Stimulated activated CD8-positive, alpha-beta memory T cell treated with anti-CD3 and anti-CD28 coated beads, Interleukin-7, amount 100 ng/mL, for 24 hours (primary cell): ENCODE measurements around the gene COL5A1.
"Not testable (repeated sequence)": the region's sequence is repeated elsewhere in the genome, so short reads cannot be mapped to it uniquely, and the experiment has no call there.

Experiments
- DNase-seq: peaks from one replicate; pipeline ENCODE4 v3.0.0-alpha.2; 2020; ENCODE audit warnings: low read depth

Gene COL5A1

GRCh38 chr9:134657666-134658377 is 16.2 kb downstream of the COL5A1 start:
- DNase-seq = no peak

DNA sequence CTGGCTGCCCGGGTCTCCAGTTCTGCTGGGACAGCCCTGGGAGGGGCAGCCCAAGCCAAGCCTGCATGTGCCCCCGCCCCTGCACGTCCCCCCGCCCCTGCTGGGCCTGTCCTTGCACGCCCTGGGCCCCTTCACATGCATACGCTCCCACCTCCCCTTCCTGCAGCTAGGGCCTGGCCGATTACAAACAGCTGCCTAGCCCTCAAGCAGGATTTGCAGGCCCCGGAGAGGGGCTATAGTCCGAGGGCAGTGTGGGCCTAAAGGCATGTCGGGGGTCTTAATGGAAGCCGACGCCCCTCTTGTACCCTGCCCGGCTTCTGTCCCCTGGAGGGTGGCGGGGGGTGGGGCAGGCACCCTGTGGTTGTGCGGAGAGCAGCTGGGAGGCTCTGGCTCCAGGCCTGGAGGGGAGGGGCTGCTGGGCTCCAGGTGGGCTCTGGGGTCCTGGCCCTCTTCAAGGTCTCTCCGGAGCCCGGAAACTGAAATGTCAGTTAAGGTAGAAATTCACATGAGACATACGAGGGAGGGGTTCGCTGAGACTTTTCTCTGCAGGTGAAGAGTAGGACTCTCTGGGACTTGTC is 16.9 kb downstream of the COL5A1 start:
- DNase-seq = no peak

- DNase-seq = no peak
Measured at GRCh38 chr9:134659688-134660131, 18.1 kb downstream of the COL5A1 start.

GRCh38 chr9:134660407-134660806 is 18.8 kb downstream of the COL5A1 start:
- no peak for DNase-seq

DNA sequence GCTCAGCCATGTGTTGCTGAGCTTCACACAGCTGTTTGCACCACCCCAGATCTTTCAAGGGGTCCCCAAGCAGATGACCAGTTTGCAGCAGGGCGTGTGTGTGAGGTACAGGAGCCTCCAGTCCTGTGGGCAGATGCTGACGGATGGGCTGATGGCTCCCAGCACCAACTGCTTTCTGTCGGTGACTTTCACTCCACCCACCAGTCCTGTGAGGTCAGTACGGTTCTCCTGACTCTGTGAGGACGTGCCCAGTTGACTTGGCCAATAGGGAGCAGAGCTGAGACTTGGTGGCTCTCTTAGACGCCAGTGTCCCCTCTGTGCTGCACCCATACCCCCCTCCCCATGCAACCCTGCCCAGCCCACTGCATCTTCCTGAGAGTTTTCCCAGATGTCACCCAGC is 19.7 kb downstream of the COL5A1 start:
- DNase-seq = no peak

- DNase-seq = no peak
Measured at GRCh38 chr9:134661791-134662142, 20.2 kb downstream of the COL5A1 start.

DNA sequence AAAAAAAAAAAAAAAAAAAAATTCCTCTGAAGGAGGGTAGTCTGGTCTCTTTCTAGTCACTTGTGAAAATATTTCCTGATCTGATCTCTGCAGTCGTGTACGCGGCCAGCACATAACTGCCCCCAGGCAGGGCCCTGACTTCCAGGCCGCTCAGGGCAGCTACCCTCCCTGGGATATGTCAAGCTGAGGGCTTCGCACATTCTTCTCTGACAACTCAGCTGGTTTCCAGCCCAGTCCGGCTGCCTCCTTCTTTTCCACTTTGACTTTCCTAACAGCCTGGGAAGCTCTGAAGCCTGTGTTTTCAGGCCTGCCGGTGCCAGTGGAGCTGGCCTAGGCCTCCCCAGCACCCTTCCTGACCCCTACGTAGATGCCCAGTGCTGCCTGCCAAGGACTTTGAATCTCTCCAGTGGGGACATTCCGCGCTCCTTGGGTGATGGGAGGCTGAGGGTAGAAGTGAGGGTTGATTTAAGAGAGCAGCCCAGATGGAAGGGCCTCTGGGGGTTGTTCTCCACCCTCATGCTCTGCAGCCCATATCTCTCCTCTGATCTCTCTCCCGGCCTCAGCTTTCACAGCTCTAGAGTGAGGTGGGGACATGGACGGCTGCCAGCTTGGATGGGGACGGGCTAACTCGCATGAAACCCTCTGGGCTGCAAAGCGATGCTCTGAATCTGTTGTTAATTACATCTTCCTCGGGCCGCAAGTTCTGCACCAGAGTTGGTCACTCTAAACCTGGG is 20.7 kb downstream of the COL5A1 start:
- no peak for DNase-seq

DNA sequence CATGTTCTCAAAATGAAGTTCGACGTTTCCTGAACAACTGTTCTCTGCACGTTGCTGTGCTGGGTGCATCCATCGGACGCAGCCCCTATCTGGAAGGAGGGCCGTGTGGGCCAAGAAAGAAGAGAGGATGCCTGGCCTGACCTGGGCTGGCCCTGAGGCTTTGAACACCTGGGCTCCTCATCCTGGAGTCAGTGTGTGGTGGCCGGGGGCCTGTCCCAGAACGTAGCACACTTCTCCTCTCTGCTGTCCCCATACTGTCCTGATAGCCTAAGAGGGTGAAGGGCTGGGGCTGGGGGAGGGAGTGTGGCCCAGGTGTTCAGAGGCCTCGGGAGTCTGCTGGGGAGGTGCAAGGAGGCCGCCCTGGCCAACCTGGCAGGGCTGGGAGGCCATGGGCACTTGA is 21.5 kb downstream of the COL5A1 start:
- no peak for DNase-seq

- DNase-seq = no peak
Measured at GRCh38 chr9:134663753-134664415, 22.3 kb downstream of the COL5A1 start.

- DNase-seq = no peak
Measured at GRCh38 chr9:134664446-134664845, 22.8 kb downstream of the COL5A1 start.

- DNase-seq = no peak
Measured at GRCh38 chr9:134666208-134666607, 24.6 kb downstream of the COL5A1 start.

DNA sequence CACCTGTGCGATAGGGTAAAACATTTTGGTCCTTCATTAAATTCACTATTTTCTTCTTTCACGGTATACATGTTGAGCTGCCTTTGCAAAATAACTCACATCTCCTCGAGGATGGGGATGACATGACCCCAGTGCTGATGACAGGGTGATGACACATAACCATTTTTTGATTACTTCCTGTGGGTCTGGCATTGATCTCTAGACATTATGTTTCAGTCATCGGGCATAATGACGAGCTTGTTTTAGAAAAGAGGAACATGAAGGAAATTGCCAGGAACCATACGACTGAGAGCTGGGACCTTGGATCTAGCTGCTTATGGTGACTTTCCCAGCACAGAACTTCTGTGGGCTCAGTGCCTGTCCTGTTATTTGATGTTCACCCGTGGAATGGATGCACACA is 25.2 kb downstream of the COL5A1 start:
- no peak for DNase-seq

DNA sequence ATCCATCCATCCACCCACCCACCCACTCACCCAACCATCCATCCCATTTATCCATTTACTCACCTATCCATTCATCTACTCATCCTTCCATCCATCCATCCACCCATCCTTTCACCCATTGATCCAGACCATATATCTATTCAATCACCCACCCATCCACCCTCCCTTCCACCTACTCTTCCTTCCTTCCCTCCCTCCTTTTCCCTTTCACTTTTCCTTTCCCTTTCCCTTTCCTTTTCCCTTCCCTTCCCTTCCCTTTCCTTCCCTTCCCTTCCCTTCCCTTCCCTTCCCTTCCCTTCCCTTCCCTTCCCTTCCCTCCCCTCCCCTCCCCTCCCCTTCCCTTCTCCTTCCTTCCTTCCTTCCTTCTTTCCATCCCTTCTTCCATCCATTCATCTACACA is 27.4 kb downstream of the COL5A1 start:
- DNase-seq = not testable (repeated sequence)

DNA sequence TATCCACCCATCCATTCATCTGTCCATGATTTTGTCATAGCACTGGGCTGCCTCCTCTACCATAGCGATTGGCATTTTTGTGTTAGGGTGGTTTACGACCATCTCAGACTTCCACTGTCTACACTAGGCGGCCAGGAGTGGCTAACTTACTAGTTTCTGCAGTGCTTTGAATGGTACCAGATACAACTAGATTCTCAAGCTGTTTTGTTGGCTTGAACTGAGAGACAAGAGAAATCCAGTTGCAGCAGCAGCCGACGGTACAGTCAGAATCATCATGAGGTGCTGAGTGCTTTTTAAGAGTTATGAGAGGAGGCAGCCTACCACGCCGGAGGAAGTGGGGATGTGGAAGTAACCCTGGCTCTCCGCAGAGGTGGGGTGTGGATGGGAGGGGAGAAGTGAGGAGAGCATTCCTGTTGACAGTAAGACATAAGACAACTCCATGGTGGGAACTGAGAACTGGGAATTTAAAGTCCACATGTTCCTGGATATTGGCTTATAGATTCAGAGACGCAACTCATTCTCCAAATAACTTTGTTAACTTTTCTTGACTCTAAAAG is 27.9 kb downstream of the COL5A1 start:
- no peak for DNase-seq

DNA sequence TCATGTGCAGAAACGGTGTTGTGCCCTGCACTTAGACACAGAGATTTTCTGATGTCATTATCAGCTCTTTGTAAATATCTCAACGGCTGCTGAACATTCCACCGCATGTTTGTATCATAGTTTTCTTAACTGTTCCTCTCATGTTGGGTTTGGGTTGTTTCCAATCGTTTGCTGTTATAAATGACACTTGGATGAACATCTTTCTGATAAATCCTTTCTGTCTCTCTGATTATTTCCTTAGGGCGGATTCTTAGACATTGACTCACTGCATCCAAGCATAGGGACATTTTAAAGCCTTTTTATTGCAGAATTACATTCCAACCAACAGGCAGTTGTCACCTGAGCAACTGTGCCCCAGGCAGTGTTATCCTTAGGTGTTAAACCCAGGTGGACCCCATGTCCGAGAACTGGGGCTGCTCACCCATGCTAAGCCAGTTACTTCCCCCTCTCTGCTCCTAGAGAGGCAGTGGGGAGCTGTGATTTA is 28.5 kb downstream of the COL5A1 start:
- no peak for DNase-seq

DNA sequence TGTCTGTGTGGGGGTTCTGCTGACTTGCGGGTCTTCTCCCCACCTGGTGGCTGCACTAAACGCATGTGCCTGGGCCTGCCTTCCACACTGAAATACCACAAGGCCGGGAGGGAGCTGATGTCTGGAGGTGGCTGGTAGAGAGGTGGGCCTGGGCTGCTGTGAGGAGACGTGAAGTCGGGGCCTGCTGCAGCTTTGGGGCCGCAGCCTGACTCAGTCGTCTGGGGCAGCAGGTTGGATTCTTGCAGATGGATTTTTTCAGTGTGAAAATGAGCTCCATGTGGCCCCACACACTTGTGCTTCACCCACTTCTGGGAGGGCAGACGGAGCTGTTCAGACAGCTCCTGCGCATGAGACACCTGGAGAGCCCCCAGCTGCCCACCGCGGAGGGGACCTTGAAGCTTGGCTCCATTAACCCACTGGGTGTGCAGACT is 29.3 kb downstream of the COL5A1 start:
- DNase-seq = no peak

DNA sequence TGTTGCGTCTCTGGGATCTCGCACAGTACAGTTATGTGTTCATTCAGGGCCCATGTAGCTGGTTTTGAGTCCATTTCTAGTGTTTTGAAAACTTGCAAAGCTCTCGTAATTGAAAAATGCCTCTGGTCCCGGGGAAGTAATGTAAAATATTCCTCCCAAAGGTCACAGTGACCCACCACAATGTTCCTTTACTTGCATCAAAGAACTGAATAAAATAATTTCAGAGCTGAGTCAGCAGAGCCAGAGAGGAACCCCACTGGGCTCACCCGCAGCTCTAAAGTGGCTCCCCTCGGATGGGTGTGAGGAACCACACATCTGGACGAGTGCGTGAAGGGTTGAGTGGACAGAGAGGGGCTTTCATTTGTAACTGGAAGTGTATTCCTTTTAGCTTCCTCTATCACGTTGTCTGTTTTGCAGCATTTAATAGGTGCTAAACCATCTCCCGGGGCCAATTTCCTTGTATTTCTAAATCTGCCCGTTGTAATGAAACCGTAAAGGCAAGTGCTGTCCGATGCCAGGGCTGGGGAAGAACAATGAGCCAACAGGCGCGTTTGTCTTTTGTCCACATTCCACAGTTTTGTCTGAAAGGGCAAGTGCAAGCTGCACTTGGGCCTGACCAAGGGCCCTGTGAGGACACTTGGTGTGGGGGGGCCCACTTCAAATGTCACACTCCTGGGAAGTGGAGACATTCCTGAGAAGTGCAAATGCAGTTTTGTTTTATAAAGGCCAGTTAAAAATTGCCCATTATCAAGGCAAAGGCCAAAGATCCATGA is 29.9 kb downstream of the COL5A1 start:
- no peak for DNase-seq

DNA sequence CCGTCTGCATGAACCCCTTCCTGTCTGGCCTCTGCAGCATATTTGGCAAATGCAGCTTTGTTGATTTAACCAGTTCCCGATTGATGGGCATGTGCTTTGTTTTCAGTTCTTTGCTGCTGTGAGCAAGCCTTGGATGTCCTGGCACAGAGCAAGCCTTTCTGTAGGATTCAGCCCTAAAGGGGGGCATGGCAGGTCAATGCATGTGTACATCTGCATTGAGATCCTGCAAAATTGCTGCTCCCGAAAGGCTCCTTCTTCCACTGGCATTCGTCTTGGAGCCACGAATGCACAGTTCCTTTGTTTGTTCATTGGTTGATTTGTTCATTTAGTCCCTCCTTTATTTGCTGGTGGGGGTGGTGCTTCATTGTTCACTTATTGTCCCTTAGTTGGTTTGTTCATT is 34.8 kb downstream of the COL5A1 start:
- no peak for DNase-seq

DNA sequence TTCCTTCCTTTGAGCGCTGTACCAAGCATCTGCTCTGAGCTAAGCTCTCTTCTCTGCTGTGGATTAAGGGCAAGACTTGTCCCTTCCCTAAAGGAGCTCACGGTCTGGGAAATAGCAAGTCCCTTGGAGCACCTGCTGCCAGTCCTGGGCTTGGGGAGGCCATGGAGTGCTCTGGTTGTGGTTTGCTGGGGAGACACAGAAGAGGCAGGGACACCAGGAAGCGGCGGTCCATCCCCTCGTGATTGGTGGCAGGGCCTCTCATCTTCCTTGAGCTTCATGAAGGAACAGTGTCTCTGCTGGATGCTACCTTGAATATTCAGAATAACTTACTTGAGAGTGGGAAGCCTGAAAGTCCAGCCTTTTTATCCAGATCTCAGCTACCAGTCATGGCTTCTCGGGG is 35.3 kb downstream of the COL5A1 start:
- DNase-seq = no peak

DNA sequence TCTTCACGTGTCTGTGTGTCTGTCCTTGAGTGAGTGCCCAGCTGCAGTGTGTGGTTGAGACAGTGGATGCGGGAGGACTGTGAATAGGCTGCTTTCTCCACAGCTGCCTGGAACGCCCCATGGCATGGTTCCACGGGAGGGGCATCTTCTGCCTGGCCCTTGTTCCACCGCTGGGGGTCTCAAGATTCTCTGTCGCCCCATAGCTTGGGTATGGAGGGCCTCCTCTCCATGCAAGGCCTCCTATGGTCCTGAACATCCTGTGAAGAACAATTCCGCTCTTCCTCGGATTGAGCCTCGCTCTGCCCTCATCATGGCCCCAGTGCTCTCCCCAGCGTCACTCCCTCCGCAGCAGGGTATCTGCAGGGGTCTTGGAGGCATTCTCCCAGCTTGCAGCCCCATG is 36.1 kb downstream of the COL5A1 start:
- no peak for DNase-seq

DNA sequence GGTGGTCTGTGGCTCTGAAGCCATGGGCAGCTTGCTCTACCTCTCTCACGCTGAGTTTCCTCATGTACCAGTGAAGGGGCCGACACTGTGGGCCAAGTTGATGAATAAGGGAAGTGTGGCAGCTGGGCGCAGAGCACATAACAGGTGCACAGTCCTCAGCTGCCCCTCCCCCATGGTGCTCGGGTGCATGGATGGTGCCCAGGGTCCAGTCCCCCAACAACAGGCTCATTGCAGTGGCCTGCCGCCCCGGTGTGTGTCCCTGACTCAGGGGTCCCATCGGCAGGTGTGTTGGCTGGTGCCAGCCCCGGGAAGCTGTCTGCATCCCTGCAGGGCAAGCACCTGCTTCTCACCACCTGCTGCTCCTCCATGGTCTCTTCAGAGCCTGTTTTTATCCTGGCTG is 36.6 kb downstream of the COL5A1 start:
- DNase-seq = no peak
